Measurements from ENCODE around the gene GNG13. TPM values are rescaled to one million over a fixed set of nuclear protein-coding genes. Genes with fewer than 3 reads are reported as not detected.

GNG13 gene
- total RNA-seq, 6 experiments from 2014 or later, result not detected

DNA sequence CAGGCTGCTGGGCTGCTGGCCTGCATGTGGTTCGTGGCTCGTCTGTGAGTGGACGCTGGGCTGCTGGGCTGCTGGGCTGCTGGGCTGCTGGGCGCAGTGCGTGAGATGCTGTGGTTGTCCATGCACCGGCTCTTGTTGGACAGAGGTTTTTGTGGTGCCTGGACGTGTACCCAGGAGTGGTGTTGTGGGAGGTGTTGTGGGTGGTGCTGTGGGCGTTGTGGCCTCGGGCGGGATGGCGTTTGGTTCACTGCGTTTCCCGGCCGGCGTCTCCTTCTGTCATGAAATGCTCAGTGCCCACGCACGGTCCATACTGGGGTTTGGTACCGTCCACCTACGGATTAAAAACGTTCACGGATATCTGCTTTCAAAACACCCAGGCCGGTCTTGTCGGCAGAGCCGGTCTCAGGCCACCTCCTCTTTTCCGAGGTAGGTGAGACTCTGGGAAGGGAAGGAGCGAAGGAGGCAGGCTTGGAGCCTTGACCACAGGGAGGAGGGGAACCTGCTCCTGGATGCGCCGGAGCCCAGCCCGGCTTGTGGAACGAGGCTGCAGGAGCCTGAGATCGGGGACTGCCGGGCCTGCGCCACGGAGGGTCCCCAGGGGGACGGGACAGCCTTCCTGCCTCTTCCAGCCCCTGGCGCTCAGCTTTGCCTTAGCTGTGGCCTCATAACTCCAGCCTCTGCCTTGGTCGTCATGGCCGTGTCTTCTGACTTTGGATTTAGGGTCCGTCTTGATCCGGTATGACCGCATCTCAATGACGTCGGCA, 29.8 kb upstream of the GNG13 start:
- peaks cover 12% of the 10 kb centered on the region; the same call in 1 of the 2 replicates for H3K9me3 Mint-ChIP-seq
- no peak for DNase-seq
- H3K27ac Mint-ChIP-seq, result no peak overlapping the region
- peaks cover 7% of the 10 kb centered on the region for H3K4me1 Mint-ChIP-seq (ENCODE audit: low read depth)
- no peak overlapping the region for H3K4me3 Mint-ChIP-seq
- peaks cover 28% of the 10 kb centered on the region for H3K27me3 Mint-ChIP-seq (ENCODE audit: insufficient read depth)
- H3K36me3 Mint-ChIP-seq (ENCODE audit: low read depth), result no peaks in the 10 kb centered on the region
- TF ChIP-seq CTCF (IDR thresholded peaks at IDR 0.05), result no peak

DNA sequence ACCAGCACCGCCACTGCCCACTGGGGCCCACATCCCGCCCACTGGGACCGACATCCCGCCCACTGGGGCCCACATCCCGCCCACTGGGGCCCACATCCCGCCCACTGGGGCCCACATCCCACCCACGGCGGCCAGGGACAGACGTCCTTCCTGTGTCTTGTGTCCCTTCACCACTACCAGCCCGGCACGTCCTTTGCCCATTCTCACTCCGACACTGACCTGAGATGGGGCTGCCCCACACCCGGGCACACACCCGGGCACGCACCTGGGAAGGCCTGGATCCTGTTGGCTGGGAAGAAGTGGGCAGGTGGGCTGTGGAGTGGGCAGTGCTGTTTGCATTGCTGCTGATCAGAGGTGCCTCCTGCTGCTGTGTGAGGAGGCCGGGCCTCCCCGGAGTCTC, 28.4 kb upstream of the GNG13 start:
- Mint-ChIP-seq H3K4me3 (no peak overlapping the region), H3K36me3 (ENCODE audit: low read depth) (0 out of 2 replicates have a peak, but pooled peaks cover 3% of the 10 kb centered on the region), H3K9me3 (peaks cover 7% of the 10 kb centered on the region; the same call in 1 of the 2 replicates), H3K4me1 (ENCODE audit: low read depth) (peaks cover 7% of the 10 kb centered on the region), H3K27me3 (ENCODE audit: insufficient read depth) (peaks cover 28% of the 10 kb centered on the region), H3K27ac (no peak overlapping the region)
- no peak for TF ChIP-seq CTCF (IDR thresholded peaks at IDR 0.05)
- DNase-seq, result no peak

DNA sequence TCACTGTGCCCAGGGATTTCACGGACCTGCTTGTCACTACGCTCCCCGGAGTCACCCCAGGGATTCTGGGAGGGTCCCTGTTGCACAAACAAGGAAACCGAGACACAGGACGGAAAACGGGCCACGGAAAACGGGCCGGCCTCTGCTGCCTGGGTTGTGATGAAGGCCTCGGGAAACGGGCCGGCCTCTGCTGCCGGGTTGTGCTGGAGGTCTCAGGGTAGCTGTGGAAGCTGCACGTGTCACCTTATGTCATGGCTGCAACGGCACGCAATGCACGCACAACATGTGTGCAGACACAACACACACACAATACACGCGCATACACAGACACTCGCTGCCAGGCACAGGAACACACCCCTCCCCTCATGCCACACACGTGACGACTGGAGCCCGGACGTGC, 27.0 kb upstream of the GNG13 start:
- no peak for TF ChIP-seq CTCF (IDR thresholded peaks at IDR 0.05)
- Mint-ChIP-seq H3K36me3 (ENCODE audit: low read depth) (0 out of 2 replicates have a peak, but pooled peaks cover 4% of the 10 kb centered on the region), H3K27me3 (ENCODE audit: insufficient read depth) (peaks cover 25% of the 10 kb centered on the region), H3K4me3 (no peak overlapping the region), H3K27ac (no peak overlapping the region), H3K9me3 (peaks cover 10% of the 10 kb centered on the region; the same call in 1 of the 2 replicates), H3K4me1 (ENCODE audit: low read depth) (peaks cover 7% of the 10 kb centered on the region)
- no peak for DNase-seq

GRCh38 chr16:825341-826061, 25.0 kb upstream of the GNG13 start:
- peaks cover 26% of the 10 kb centered on the region for H3K27me3 Mint-ChIP-seq (ENCODE audit: insufficient read depth)
- H3K36me3 Mint-ChIP-seq (ENCODE audit: low read depth), result 0 out of 2 replicates have a peak, but pooled peaks cover 4% of the 10 kb centered on the region
- peak overlapping the region; percentile 62 for H3K4me3 Mint-ChIP-seq
- peaks cover 10% of the 10 kb centered on the region; the same call in 1 of the 2 replicates for H3K9me3 Mint-ChIP-seq
- H3K27ac Mint-ChIP-seq, result no peak overlapping the region
- DNase-seq, result no peak
- no peak for TF ChIP-seq CTCF (IDR thresholded peaks at IDR 0.05)
- peaks cover 7% of the 10 kb centered on the region for H3K4me1 Mint-ChIP-seq (ENCODE audit: low read depth)

- no peak for TF ChIP-seq CTCF (IDR thresholded peaks at IDR 0.05)
- H3K9me3 Mint-ChIP-seq, result peaks cover 10% of the 10 kb centered on the region; the same call in 1 of the 2 replicates
- 0 out of 2 replicates have a peak, but pooled peaks cover 4% of the 10 kb centered on the region for H3K36me3 Mint-ChIP-seq (ENCODE audit: low read depth)
- H3K27ac Mint-ChIP-seq, result no peak overlapping the region
- peaks cover 22% of the 10 kb centered on the region for H3K27me3 Mint-ChIP-seq (ENCODE audit: insufficient read depth)
- peaks cover 7% of the 10 kb centered on the region for H3K4me1 Mint-ChIP-seq (ENCODE audit: low read depth)
- H3K4me3 Mint-ChIP-seq, result no peak overlapping the region
- no peak for DNase-seq
Observed at GRCh38 chr16:824601-825000, 24.1 kb upstream of the GNG13 start.

Data from HFFc6 (cell line).